Memory B cell (primary cell): ENCODE results near the gene MCF2L2.

Source experiments
- ATAC-seq: fragments of 150-1000 bp; cut with Tn5 transposase; 2 replicates; pipeline ENCODE4 v1.10.0; 2021; ENCODE audit warnings: low read depth, mild to moderate bottlenecking, moderate library complexity
- DNase-seq, 2 donors: peaks; one replicate each; pipeline ENCODE4 v3.0.0; 2022; ENCODE audit warnings: low spot score in 2 of 2
- H3K27ac Mint-ChIP-seq: one replicate; pipeline ENCODE4 v1.8.0; 2022; ENCODE audit warnings: mild to moderate bottlenecking, moderate library complexity, mixed read lengths
- H3K27me3 Mint-ChIP-seq: one replicate; pipeline ENCODE4 v1.8.0; 2022; ENCODE audit warnings: mixed read lengths
- H3K36me3 Mint-ChIP-seq: one replicate; pipeline ENCODE4 v1.8.0; 2022; ENCODE audit warnings: mild to moderate bottlenecking, mixed read lengths
- H3K4me1 Mint-ChIP-seq: one replicate; pipeline ENCODE4 v1.8.0; 2022; ENCODE audit warnings: mixed read lengths
- H3K4me3 Mint-ChIP-seq: one replicate; pipeline ENCODE4 v1.8.0; 2022; ENCODE audit warnings: mild to moderate bottlenecking, moderate library complexity, mixed read lengths
- H3K9me3 Mint-ChIP-seq: one replicate; pipeline ENCODE4 v1.8.0; 2022; ENCODE audit warnings: mixed read lengths

MCF2L2 gene

DNA sequence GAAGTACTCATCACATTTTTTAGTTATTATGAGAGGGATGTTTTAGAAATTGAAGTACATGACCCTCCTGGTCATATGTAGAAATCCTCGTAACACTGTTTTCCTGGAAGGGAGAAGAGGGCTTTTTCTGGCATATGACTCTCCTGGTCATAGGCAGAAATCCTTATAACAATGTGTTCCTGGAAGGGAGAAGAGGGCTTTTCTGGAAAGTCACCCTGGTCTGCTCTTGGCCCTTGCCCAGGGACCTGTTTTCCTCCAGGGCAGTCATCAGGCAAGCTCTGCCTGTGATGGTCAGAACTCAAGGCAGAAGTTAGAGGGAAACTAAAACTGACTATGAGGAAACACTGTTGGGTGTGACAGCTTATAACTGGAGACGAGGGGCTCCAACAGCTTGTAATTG lies 293.6 kb downstream of the MCF2L2 start:
- no peak for ATAC-seq
- DNase-seq = no peak
- no peak overlapping the region for H3K4me3 Mint-ChIP-seq
- H3K9me3 Mint-ChIP-seq = peaks cover 5% of the 10 kb centered on the region
- no peak overlapping the region for H3K27ac Mint-ChIP-seq
- no peaks in the 10 kb centered on the region for H3K36me3 Mint-ChIP-seq
- H3K4me1 Mint-ChIP-seq = peaks cover 2% of the 10 kb centered on the region
- H3K27me3 Mint-ChIP-seq = peaks cover 32% of the 10 kb centered on the region

- DNase-seq = no peak
- Mint-ChIP-seq H3K4me3 (no peak overlapping the region), H3K27ac (no peak overlapping the region), H3K36me3 (peaks cover 6% of the 10 kb centered on the region), H3K4me1 (peaks cover 2% of the 10 kb centered on the region), H3K27me3 (peaks cover 20% of the 10 kb centered on the region), H3K9me3 (peaks cover 8% of the 10 kb centered on the region)
- ATAC-seq = no peak
These were observed 296.0 kb downstream of the MCF2L2 start for GRCh38 chr3:183132409-183132808.

DNA sequence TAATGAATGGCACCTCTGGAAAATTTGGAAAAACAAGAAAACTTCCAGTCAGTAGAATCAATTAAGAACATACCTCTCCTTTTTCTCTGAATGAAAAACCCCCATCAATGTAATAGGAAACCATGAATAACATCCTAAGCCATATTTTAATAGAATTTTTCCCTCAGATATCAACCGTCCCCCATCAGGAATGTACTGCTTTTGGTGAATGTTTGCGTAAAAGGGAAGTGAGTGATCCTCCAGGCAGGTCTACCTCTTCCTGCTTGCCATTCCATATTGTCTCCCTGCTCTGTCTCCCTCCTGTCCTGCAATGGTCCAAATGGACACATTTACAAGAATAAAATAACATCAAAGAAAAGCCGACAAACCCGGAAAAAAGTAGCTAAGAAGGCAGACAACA lies 296.7 kb downstream of the MCF2L2 start:
- ATAC-seq = no peak
- no peak for DNase-seq
- Mint-ChIP-seq H3K36me3 (peaks cover 6% of the 10 kb centered on the region), H3K9me3 (peaks cover 8% of the 10 kb centered on the region), H3K4me3 (no peak overlapping the region), H3K4me1 (peaks cover 2% of the 10 kb centered on the region), H3K27me3 (peaks cover 17% of the 10 kb centered on the region), H3K27ac (no peak overlapping the region)

DNA sequence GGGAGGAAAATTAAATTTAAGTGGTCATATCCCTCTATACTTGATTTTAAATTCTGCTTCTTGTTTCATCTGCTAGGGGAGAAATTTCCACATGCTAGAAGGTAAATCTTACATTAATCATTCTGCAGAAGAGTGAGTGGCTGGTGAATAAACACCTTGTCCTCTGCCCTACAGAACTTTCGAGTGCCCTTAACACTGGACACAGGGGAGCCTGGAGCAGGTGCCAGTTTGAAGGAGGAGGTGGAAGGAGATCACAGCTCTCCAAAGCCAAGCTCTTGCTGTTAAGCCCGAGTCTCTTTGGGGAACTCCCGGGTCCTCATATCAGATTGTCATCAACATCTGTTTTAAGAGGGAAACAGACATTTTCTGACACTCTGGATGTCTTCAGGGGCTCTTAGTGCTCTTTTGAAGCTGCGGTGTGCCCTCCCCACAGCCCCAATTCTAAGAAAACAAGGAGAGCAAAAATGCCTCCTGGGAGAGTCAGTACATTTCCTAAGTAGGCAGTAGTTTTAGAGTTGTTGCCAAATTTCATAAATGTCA lies 297.2 kb downstream of the MCF2L2 start:
- Mint-ChIP-seq H3K9me3 (peaks cover 8% of the 10 kb centered on the region), H3K4me1 (peaks cover 2% of the 10 kb centered on the region), H3K27ac (no peak overlapping the region), H3K36me3 (peaks cover 6% of the 10 kb centered on the region), H3K27me3 (peaks cover 15% of the 10 kb centered on the region), H3K4me3 (no peak overlapping the region)
- ATAC-seq = no peak
- no peak for DNase-seq

DNA sequence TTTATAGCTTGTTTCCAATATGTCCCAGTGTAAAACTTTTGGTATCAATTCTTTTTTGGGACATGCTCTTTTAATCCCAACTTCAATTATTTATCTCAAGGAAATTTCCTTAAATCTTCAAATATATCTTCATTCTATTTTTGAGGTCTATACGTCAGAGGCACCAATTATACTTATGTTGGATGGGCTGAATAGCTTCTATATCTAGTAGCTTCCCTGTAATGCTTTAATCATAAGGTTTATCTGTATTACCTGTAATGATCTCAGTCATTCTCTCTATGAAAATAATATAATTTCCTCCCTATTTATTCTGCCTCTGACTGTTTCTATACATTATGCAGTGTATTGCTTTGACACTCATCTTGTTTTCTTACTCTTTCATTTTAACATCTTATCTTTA lies 299.2 kb downstream of the MCF2L2 start:
- H3K27ac Mint-ChIP-seq = no peak overlapping the region
- peaks cover 6% of the 10 kb centered on the region for H3K36me3 Mint-ChIP-seq
- peaks cover 8% of the 10 kb centered on the region for H3K9me3 Mint-ChIP-seq
- ATAC-seq (no peak), DNase-seq (no peak)
- no peak overlapping the region for H3K4me3 Mint-ChIP-seq
- peaks cover 14% of the 10 kb centered on the region for H3K27me3 Mint-ChIP-seq
- peaks cover 2% of the 10 kb centered on the region for H3K4me1 Mint-ChIP-seq

DNA sequence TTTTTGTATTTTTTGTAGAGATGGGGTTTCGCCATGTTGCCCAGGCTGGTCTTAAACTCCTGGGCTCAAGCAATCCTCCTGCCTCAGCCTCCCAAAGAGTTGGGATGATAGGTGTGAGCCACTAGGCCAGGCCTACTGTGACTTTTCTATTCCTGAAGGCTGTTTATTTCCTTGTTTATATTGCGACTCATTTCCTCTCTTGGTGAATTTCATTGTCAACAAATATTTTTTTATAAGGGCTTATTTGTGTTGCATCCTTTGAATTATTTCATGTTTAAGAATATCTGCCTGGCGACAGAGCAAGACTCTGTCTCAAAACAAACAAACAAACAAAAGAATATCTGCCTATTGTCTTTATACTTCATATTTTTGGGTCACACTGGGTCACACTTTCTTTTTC lies 299.7 kb downstream of the MCF2L2 start:
- H3K4me1 Mint-ChIP-seq = peaks cover 2% of the 10 kb centered on the region
- peaks cover 13% of the 10 kb centered on the region for H3K27me3 Mint-ChIP-seq
- H3K9me3 Mint-ChIP-seq = peaks cover 8% of the 10 kb centered on the region
- H3K27ac Mint-ChIP-seq = no peak overlapping the region
- no peak for ATAC-seq
- no peak for DNase-seq
- H3K4me3 Mint-ChIP-seq = no peak overlapping the region
- H3K36me3 Mint-ChIP-seq = peaks cover 6% of the 10 kb centered on the region
